SK-N-DZ (cell line): Measurements from ENCODE around the gene CKMT2.
A peak's percentile ranks its signal among the peaks of the same experiment; 100 is the strongest.
"Not testable (repeated sequence)": the region's sequence is repeated elsewhere in the genome, so short reads cannot be mapped to it uniquely, and the experiment has no call there.

Experiments
- DNase-seq: peaks from one replicate; pipeline ENCODE4 v3.0.0-alpha.2; 2015; ENCODE audit warnings: low spot score

The CKMT2 gene

DNA sequence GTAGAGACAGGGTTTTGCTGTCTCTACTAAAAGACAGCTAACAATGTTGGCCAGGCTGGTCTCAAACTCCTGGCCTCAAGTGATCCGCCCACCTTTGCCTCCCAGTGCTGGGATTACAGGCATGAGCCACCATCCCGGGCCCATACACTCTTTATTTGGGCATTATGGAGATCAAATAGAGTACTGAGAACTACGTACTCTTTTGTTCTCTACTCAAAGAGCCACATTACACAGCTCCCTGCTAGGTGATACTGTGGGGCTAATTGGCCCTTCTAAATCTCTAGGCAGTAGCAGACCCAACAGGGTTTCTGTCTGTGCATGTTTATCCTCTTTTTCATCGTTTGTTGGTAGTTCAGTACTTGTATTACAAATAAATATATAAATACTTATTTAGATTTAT, 16.1 kb downstream of the CKMT2 start:
- no peak for DNase-seq

DNA sequence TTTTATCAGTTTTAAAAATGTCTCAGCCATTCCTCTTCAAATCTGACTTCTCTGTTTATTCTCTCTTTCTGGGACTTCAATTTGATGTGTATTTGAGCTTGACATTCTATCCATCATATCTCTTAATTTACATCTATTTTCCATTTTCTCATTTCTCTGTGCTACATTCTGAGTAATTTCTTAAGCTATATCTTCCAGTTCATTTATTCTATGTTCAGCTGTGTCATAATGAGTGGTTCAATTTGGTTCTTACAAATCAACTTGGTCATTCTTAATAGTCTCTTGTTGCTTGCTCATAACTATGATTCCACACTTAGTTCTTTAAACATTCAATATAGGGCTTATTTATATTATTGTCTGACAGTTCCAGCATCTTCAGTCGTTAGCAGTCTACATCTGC, 16.9 kb downstream of the CKMT2 start:
- no peak for DNase-seq

DNA sequence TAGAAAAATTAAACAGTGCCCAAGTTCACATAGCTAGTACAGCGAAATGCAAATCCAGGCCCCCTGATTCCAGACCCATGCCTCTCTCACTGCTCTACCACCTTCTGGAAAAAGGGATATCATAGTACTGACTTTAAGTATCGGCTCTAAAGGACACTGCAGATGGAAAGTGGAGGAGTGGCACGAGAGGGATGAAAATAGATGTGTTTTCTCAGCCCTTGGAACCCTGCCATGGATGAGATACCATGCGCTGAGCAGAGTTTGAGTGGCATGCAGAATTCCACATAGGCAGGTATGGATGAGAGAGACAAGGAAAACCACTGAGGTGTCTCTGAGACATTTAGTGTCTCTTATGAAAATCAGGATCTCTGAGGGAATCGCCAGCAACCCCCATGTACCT, 18.8 kb downstream of the CKMT2 start:
- no peak for DNase-seq

DNA sequence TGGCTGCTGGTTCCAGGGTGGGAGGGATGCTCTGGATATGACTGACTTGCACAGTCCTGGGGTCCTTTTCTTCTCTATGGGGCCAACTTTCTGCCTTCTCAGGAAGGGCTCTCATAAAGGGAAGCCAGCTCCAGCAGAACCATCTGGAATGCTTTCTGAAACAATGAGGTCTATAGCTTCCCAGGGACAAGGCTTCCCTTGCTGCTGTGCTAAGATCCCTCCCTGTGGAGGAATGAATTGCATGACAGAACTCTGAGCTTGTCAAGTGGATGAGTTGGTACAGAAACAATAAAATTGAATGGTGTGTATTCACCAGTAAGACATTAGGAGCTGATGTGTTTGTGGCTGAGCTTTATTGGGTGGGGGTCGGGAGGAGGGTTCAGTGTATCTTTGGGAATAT, 19.8 kb downstream of the CKMT2 start:
- no peak for DNase-seq

DNA sequence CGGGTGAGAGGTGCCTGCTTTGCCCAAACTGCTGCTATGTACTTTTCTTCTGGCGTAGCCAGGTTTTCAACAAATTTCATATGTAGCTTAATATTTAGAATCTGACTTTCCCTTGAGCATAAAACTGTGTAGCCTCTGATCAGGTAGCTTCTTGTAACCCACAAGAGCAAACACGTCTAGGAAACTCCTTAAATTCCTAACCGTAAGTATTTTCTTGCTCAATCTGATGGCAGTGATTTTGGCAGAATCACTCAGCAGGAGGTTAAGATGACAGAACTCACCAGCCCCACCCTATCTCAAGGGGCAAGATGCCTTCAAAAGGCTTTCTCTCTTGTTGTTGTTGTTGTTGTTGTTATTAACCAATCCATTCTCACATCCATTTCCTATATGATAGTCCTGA, 20.8 kb downstream of the CKMT2 start:
- DNase-seq, result no peak

DNA sequence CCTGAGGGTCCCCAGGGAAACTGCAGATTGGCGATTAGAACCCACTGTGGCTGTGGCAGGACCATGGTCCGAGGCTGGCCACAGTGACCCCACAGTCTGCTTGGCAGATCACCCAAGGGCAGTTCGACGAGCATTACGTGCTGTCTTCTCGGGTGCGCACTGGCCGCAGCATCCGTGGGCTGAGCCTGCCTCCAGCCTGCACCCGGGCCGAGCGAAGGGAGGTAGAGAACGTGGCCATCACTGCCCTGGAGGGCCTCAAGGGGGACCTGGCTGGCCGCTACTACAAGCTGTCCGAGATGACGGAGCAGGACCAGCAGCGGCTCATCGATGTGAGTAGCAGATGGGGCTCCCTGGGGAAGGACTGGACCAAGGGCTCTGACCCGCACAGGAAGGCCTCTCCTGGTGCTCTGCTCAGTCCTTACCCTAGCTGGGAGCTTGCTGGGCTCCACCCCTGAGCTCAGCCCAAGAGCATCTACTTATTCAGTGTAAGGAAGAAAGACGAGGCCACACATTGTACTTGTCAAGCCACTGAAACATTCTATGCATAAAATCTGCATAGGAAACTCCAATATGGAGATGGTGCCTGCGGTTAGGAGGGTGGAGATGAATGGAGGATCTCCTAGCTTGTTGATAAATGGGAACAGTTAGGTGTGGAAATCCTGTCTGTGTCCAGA, 21.9 kb downstream of the CKMT2 start:
- no peak for DNase-seq

DNA sequence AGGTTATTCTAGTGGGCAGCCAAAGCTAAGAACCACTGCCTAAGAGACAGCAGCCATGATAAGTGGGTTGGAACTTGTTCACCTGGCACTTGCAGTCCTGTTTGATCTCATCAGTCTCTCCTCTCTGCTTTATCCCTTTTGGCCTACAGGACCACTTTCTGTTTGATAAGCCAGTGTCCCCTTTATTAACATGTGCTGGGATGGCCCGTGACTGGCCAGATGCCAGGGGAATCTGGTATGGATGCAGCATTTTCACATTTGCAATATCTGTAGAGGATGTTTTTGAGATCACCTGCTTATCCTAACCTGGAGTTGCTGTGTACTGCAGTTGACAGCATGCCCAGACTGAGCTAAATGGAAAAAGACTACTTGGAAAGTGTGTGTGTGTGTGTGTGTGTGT, 23.6 kb downstream of the CKMT2 start:
- DNase-seq, result no peak

DNA sequence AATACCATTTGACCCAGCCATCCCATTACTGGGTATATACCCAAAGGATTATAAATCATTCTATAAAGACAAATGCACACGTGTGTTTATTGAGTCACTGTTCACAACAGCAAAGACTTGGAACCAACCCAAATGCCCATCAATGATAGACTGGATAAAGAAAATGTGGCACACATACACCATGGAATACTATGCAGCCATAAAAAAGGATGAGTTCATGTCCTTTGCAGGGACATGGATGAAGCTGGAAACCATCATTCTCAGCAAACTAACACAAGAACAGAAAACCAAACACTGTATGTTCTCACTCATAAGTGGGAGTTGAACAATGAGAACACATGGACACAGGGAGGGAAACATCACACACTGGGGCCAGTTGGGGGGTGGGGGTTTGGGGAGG, 29.7 kb downstream of the CKMT2 start:
- DNase-seq, result not testable (repeated sequence)

DNA sequence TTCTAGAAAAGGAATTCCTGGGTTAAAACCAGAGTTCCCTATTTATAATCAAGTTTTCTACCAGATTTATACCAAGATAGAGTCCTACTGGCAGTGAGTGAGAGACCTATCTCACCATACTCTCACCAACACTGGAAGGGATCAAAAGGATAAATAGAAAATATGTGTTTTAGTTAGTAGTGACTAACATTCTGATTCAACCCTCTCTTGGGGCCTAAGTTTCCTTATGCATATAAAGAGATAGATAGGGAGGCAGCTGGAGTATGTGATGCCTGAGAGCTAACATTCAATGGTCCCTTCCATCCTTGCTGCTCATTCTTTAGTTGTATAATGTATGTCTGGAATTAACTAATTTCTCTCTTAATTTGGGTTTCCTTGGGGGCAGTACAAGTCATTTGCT, 32.0 kb downstream of the CKMT2 start:
- DNase-seq, result no peak

DNA sequence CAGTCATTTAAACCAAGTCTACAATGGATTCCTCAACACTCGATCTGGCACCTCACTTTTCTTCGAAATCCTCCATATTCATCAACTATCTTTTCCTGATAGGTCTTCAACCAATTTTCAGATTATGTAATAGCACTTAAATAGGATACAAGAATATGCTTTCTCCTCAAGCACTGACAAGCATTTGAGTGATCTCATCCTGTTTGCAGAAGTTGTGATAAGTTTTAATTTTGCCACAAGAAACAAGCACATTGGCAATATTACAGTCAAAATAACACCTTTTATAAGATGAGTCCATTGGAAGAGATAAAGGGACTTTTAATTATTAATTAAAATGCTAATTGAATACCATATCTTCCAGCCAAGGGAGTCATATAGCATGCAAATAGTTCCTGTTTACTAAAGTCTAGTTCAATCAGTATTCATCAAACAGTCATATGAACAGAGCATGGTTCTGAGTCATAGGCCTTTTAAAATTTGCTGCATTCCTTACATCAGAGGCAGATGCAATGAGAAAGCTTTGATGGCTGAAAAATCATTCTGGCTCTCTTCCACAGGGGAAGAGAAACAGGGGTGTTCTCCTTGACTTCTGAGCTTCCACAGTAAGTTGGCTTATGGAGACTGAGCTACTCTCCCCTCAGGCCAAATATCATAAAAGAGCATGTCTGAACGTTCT, 35.5 kb downstream of the CKMT2 start:
- DNase-seq, result no peak

DNA sequence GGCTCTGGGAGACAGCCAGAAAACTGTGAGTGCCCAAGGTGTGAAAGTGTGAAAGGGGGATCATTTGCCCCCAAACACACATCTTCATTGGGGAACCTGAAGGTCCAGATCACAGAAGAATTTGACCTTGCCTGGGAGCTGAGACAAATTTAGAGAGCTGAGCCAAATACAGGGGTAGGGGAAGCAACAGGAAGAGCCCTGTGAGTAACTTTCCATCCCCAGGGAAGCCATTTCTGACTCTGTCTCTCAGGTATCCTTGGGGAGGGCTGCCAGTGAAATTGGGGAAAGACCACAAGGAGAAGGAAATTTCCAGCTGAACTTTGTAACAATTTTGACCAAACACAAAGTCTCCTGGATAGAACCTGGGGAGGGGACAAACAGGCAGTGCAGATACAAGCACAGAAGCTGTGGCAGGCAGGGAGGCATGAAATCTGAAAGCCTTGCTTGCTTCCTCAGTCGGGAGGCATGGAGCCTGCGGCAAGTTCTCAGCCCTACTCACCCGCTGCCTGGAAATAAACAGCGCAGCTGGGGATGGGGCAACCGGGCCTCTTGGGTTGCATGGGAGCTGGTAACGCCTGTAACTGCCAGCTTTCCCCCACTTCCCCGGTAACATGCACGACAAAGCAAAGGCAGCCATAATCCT, 36.8 kb downstream of the CKMT2 start:
- no peak for DNase-seq

DNA sequence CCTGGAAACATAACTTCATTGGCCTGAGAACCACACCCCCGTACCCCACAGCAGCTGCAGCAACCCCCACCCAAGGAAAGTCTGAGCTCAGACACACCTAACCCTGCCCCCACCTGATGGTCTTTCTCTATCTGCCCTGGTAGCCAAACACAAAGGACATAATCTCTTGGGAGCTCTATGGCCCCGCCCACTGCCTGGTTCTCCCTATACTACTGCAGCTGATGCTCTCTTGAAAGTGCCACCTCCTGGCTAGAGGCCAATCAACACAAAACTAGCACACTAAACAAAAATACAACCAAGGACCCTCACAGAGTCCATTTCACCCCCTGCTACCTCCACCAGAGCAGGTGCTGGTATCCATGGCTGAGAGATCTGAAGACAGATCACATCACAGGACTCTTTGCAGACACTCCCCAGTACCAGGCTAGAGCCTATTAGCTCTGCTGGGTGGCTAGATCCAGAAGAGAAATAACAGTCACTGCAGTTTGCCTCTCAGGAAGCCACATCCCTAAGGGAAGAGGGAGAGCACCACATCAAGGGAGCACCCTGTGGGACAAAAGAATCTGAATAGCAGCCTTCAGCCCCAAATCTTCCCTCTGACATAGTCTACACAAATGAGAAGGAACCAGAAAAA, 37.4 kb downstream of the CKMT2 start:
- peak; percentile 47 for DNase-seq

DNA sequence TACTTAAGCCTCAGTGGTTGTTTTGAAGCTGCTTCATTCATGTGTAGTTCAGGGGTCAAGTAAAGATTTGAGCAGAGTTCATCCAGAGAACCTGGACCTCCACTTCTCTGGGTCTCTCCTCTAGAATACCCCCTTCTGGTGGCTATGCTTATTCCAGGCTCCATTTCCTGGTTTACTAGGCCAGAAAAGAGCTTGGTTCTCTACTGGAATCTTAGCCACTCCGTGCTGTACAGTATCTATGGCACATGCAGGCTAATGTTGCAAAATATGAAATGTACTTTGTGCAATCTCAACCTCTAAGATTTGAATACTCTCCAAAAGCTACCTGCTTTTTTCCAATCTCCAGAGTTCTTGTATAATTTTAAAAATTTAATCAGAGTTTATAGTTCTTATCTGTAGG, 50.9 kb downstream of the CKMT2 start:
- no peak for DNase-seq

DNA sequence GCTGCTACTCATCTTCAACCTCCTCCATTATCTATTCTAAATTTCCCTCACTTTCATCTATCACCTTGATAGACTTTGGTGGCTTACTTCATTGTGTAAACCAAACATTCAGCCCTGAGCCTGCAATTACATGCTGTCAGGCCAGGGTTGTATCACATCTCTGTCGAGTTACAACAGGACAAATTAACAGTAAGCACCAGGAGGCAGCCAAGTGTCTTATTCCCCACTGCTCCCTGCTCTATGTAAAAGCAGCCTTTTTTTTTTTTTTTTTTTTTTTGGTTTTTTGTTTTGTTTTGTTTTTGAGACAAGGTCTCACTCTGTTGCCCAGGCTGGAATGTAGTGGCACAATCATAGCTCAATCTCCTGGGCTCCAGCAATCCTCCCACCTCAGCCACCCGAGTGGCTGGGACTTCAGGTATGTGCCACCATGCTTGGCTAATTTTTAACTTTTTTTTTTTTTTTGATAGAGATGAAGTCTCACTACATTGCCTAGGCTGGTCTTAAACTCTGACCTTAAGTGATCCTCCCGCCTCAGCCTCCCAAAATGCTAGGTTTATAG, 53.0 kb downstream of the CKMT2 start:
- no peak for DNase-seq

DNA sequence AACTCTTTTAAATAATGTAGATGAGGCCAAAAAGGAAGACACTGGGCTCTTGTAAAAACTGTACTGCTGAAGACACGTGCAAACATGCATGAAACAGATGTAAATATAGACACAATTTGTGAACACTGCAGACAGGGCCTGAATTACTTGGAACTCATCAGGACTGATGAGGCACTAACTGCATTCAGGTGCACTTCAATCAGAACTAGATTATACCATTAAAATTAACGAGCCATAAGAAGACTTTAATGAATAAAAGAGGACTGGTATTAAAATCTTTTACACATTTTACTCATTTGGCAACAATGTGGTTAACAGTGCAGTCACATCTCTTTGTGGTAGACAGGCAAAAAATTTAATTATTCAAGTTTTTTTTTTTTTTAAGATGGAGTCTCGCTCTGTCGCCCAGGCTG, 54.9 kb downstream of the CKMT2 start:
- no peak for DNase-seq

DNA sequence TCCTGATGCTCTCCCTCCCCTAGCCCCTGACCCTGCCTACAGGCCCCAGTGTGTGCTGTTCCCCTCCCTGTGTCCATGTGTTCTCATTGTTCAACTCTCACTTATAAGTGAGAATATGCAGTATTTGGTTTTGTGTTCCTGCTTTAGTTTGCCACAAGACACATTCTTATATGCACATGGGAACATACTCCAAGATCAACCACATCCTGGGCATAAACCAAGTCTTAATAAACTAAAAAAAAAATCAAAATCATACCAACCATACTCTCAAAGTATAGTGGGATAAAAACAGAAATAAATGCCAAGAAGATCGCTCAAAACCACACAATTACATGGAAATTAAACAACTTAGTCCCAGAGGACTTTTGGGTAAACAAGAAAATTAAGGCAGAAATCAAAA, 57.0 kb downstream of the CKMT2 start:
- DNase-seq, result no peak

DNA sequence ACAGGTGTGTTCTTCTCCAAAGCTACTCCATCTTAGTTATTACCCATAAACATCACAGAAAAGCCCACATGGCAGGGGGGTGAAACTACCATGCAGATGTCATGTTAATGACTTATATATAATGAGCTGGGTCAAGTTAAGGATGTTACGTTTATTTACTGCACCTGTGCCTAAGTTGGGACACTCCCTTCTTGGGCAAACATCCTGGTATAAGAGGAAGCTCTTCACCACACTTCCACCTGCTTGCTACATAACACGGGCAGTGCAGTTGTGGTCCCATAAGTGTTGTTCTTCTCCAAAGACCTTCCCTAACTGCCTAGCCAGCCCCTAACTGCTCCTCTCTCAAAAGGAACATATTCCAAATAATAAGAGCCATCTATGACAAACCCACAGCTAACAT, 59.0 kb downstream of the CKMT2 start:
- no peak for DNase-seq

DNA sequence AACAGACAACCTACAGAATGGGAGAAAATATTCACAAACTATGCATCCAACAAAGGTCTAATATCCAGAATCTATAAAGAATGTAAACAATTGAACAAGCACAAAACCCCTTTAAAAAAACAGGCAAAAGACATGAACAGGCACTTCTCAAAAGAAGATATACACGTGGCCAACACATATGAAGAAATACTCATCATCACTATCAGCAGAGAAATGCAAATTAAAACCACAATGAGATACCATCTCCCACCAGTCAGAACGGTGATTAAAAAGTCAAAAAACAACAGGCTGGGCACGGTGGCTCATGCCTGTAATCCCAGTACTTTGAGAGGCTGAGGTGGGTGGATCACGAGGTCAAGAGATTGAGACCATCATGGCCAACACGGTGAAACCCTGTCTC, 60.9 kb downstream of the CKMT2 start:
- DNase-seq, result not testable (repeated sequence)

DNA sequence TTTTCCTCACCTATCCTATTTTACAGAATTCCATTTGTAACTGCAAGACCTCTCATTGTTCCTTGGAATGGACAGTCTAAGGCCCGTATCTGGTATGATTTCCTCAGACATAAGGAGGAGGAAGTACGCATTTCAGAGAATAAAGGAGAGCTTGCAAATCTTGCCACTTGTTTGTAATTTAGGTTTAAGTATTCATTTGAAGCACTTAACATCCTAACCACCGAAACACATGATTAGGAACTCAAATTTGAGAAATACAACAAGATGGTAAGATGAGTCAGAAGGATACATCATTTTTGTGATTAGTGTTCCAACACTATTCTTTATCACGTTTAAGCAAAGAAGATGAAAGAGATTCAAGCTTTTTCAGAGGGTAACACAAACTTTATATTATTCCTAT, 64.4 kb downstream of the CKMT2 start:
- no peak for DNase-seq

DNA sequence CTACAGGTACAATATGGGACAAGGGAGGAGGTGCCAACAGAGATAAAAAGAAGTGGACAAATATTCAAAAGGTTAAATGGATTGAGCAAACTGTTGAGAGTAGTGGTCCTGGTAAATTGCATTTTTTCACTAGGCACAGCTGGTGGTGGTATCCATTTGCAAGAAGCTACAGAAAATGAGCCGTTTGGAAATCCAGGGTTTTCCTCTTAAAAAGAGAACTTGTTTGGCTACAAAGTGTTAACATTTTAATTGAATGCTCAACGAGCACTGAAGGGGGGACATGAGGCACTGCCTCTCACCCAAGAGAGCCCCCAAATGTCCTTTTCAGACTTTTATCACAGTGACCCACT, 67.8 kb downstream of the CKMT2 start:
- no peak for DNase-seq

DNA sequence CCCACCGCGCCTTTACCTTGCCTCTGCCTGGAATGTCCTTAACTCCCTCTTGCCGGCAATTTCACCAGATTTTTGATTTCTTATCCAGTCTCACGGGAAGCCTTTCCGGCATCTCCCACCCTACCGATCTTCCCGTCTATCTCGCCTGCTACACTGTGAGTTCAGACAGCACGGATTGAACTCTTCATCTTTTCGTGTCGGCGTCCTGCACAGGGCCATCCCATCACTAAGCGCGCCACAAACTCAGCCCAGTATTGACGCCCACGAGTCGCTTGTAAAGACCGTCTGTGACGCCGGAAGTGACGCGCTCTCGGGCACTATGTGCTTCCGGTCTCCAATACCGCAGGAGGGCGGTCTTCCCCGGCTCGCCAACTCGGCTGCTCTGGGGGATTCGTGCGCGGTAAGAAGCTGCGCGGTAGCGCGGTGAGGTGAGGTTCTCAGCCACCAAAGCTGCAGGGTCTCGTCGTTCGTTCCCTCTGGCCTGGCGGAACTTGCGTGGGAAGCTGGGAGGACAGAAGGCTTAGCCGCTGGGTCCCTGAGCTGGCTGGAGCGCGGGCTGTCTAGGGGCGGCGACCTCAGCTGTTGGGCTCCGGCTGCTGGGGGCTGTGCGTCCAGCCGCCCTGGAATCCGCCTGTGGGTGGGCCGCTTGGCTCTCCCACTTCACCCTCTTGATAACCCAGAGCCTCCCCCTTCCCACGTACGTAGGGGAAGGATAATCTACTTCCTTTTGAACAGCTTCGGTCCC, 68.3 kb downstream of the CKMT2 start, which contains the start of gene ZCCHC9:
TSS of gene ZCCHC9 (plus strand) at position 317 of the 745 bp plus-strand sequence. CDS start 3,171 bp downstream, outside the sequence.
- peak; percentile 95 for DNase-seq

DNA sequence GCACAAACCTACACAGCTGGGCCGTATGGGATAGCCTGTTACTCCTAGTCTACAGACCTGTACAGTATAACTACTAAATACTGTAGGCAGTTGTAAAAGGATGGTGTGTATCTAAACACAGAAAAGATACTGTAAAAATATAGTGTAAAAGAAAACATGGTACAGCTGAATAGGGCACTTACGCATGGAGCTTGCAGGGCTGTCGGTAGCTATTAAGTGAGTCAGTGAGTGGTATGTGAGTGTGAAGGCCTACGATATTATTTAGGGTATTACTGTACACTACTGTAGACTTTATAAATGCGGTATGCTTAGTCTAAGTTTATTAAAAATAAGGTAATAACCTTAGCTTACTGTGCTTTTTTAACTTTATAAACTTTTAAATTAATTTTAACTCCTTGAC, 69.5 kb downstream of the CKMT2 start:
- no peak for DNase-seq
